ENCODE data around the gene DOCK2.
A peak's percentile ranks its signal among the peaks of the same experiment; 100 is the strongest.

The DOCK2 gene

GRCh38 chr5:169893010-169893409, 255.9 kb downstream of the DOCK2 start:
- in situ Hi-C loops (cut with MboI; ENCODE audit: low pct_unique_long_range_greater_than_20kb, low sequenced_read_pairs, unreplicated experiment): no loop called here
- DNase-seq (ENCODE audit: low spot score): no peak
- TF ChIP-seq CTCF (IDR thresholded peaks at IDR 0.05; ENCODE audit: extremely low read depth, insufficient read depth, missing control alignments): no peak

GRCh38 chr5:169893571-169893970, 256.5 kb downstream of the DOCK2 start:
- TF ChIP-seq CTCF (IDR thresholded peaks at IDR 0.05; ENCODE audit: extremely low read depth, insufficient read depth, missing control alignments): no peak
- in situ Hi-C loops (cut with MboI; ENCODE audit: low pct_unique_long_range_greater_than_20kb, low sequenced_read_pairs, unreplicated experiment): no loop called here
- no peak for DNase-seq (ENCODE audit: low spot score)

- no peak for TF ChIP-seq CTCF (IDR thresholded peaks at IDR 0.05; ENCODE audit: extremely low read depth, insufficient read depth, missing control alignments)
- in situ Hi-C loops (cut with MboI; ENCODE audit: low pct_unique_long_range_greater_than_20kb, low sequenced_read_pairs, unreplicated experiment): no loop called here
- DNase-seq (ENCODE audit: low spot score): no peak
These were observed 258.9 kb downstream of the DOCK2 start for GRCh38 chr5:169895926-169896325.

- TF ChIP-seq CTCF (IDR thresholded peaks at IDR 0.05; ENCODE audit: extremely low read depth, insufficient read depth, missing control alignments): no peak
- in situ Hi-C loops (cut with MboI; ENCODE audit: low pct_unique_long_range_greater_than_20kb, low sequenced_read_pairs, unreplicated experiment): no loop called here
- no peak for DNase-seq (ENCODE audit: low spot score)
These were observed 260.4 kb downstream of the DOCK2 start for GRCh38 chr5:169897481-169897880.

- in situ Hi-C loops (cut with MboI; ENCODE audit: low pct_unique_long_range_greater_than_20kb, low sequenced_read_pairs, unreplicated experiment): no loop called here
- no peak for DNase-seq (ENCODE audit: low spot score)
- TF ChIP-seq CTCF (IDR thresholded peaks at IDR 0.05; ENCODE audit: extremely low read depth, insufficient read depth, missing control alignments): no peak
These were observed 264.8 kb downstream of the DOCK2 start for GRCh38 chr5:169901896-169902295.

- in situ Hi-C loops (cut with MboI; ENCODE audit: low pct_unique_long_range_greater_than_20kb, low sequenced_read_pairs, unreplicated experiment): no loop called here
- DNase-seq (ENCODE audit: low spot score): peak; percentile 22
- TF ChIP-seq CTCF (IDR thresholded peaks at IDR 0.05; ENCODE audit: extremely low read depth, insufficient read depth, missing control alignments): no peak
These were observed 267.0 kb downstream of the DOCK2 start for GRCh38 chr5:169904059-169904458.

- DNase-seq (ENCODE audit: low spot score): no peak
- in situ Hi-C loops (cut with MboI; ENCODE audit: low pct_unique_long_range_greater_than_20kb, low sequenced_read_pairs, unreplicated experiment): no loop called here
- no peak for TF ChIP-seq CTCF (IDR thresholded peaks at IDR 0.05; ENCODE audit: extremely low read depth, insufficient read depth, missing control alignments)
These were observed 267.4 kb downstream of the DOCK2 start for GRCh38 chr5:169904508-169904907.

Data from GM13977 (cell line).